GM12875 (cell line): ENCODE measurements around the gene SLC5A11.

Experiments
- H3K4me3 ChIP-seq: one replicate; pipeline ENCODE4 v1.5.1; 2011; ENCODE audit warnings: low read depth, low read length, control low read depth
- TF ChIP-seq, protein P1 (sequence below): IDR thresholded peaks from 2 replicates; pipeline ENCODE4 v1.5.1; 2011; ENCODE audit warnings: low read depth, mild to moderate bottlenecking, control low read depth, inconsistent platforms, low read length, moderate library complexity, borderline replicate concordance; ENCODE audit not compliant: insufficient read depth

The SLC5A11 gene

DNA sequence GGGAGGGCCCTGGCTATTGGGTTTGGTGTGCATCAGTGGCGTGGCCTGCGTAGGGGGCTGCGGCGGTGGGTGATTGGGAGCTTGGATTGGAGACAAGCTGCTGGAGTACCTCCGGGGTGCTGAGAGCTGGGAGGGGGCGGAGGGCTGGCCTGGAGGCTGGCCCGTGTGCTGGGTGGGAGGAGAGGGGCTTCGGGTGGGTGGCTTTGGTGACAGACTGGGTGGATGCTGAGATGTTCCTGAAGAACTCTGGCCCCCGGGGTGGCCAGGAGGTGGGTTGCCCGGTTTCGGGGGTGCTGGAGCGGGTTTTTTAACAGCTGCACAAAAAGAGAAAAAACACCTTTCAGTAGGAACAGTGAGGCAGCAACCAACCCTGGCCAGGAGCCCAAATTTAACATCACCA is 85.3 kb downstream of the SLC5A11 start:
- H3K4me3 ChIP-seq = no peak overlapping the region
- TF ChIP-seq, protein P1, sequence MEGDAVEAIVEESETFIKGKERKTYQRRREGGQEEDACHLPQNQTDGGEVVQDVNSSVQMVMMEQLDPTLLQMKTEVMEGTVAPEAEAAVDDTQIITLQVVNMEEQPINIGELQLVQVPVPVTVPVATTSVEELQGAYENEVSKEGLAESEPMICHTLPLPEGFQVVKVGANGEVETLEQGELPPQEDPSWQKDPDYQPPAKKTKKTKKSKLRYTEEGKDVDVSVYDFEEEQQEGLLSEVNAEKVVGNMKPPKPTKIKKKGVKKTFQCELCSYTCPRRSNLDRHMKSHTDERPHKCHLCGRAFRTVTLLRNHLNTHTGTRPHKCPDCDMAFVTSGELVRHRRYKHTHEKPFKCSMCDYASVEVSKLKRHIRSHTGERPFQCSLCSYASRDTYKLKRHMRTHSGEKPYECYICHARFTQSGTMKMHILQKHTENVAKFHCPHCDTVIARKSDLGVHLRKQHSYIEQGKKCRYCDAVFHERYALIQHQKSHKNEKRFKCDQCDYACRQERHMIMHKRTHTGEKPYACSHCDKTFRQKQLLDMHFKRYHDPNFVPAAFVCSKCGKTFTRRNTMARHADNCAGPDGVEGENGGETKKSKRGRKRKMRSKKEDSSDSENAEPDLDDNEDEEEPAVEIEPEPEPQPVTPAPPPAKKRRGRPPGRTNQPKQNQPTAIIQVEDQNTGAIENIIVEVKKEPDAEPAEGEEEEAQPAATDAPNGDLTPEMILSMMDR = no peak

DNA sequence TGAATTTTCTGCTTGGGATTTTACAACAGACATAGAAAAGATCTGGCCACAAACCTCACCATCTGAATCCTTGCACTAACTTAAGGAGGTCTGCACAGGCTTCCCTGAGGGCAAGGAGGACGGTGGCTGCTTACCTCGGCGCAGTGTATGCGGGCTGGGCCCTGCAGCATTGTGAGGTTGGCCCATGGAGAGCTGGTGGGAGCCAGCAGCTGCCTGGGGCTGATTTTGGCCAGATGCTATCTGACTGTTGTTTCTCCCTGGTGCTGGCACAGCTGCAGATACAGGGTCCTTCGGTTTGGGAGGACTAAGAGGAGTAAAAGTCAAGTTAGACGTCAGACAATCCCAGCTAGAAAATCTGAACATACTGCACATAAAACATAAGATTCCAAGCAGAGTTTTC is 89.6 kb downstream of the SLC5A11 start:
- TF ChIP-seq, protein P1 = no peak
- no peak overlapping the region for H3K4me3 ChIP-seq

DNA sequence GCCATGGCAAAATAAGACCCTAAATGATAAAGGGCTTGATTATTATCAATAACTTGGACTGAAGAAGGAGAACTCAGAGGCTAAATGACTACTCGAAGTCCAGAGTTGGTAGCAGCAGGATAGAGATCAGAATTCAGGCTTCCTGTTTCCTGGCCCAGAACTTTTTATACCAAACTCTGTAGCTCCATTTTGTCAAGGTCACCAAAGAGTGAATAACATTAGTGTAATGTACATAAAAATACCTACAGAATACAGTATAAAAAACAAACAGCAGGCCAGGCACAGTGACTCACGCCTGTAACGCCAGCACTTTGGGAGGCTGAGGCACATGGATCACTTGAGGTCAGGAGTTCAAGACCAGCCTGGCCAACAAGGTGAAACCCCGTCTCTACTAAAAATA is 90.4 kb downstream of the SLC5A11 start:
- no peak overlapping the region for H3K4me3 ChIP-seq
- TF ChIP-seq, protein P1 = no peak

DNA sequence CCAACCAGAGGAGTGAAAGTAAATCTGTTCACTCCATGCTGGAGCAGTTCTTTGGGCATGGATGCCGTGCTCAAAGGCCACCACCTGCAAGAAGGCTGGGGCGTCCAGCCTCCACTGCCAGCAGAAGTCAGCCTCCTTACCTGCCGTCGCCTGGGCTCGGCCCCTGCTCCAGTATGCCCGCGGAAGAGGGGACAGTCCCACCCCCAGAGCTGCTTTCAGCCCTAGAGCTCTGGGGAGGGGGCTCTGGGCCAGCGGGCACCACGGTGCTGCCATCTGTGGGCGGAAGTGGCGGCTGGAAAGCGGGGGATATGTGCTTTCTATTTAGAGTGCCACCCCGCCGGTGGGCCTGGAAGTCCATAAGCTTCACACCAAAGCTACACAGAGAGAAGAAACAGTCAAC is 93.5 kb downstream of the SLC5A11 start:
- TF ChIP-seq, protein P1 = no peak
- H3K4me3 ChIP-seq = no peak overlapping the region

DNA sequence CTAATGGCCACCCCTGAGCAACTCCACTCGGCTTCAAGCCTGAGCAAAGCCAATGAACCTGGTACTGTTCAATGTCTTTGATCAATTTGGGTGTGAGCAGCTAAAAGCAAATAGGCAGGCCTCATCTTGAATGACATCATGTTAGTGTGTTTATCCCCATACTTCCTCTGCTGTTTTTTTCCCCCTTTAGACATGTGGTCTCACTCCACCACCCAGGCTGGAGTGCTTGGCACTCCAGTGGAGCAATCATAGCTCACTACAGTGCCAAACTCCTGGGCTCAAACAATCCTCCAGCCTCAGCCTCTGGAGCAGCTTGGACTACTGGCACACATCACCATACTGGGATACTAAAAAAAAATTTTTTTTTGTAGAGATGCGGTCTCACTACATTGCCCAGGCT is 94.0 kb downstream of the SLC5A11 start:
- H3K4me3 ChIP-seq = no peak overlapping the region
- TF ChIP-seq, protein P1 = no peak

DNA sequence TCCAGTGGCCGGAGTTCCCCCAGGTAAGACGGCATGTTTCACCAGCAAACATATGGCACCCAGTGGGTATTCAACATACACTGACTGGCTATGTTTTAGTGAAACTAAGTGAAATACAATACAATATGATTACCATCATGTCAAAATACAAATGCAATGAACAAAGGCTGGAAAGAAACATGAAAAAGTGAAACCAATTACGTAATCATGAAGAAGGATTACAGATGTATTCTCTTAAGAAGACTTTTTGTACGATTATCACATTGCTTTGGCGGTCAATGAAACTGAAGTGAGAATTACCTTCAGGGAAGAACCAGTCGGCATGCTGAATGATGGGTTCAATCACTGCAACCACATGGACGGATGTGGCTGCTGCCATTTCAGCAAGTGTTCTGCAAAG is 97.7 kb downstream of the SLC5A11 start:
- no peak overlapping the region for H3K4me3 ChIP-seq
- TF ChIP-seq, protein P1 = no peak

DNA sequence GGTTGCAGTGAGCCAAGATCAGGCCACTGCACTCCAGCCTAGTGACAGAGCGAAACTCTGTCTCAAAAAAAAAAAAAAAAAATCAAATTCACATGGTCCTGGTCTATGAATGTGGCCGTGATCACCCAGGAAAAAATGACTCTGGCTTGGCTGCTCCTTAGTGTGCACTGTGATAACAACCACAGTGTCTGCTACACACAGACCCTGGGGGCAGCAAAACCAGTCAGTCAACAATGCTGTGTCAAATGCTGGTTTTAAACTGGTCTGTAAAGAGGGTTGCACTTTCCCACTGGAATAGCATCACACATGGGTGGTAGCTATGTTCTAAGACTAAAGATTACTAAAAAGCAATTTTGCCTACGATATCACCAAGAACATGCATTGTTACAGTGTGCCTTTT is 98.4 kb downstream of the SLC5A11 start:
- H3K4me3 ChIP-seq = no peak overlapping the region
- TF ChIP-seq, protein P1 = no peak
